Large intestine (tissue), 3 donors: ENCODE measurements around the gene CD2AP. TPM values are rescaled to one million over a fixed set of nuclear protein-coding genes. Genes with fewer than 3 reads are reported as not detected.

ENCODE experiments used
- DNase-seq, 2 donors: peaks; one replicate each; pipeline versions ENCODE4 v3.0.0 to v3.0.0-alpha.2; 2013
- H3K27ac ChIP-seq: one replicate; pipeline ENCODE4 v1.5.1; 2013; ENCODE audit warnings: low read length
- H3K27me3 ChIP-seq: 2 replicates; pipeline ENCODE4 v1.6.1; 2013; ENCODE audit warnings: low read length; ENCODE audit not compliant: control insufficient read depth, insufficient read depth
- H3K36me3 ChIP-seq: 2 replicates; pipeline ENCODE4 v1.6.1; 2013; ENCODE audit warnings: low read length; ENCODE audit not compliant: control insufficient read depth, insufficient read depth
- H3K4me1 ChIP-seq: one replicate; pipeline ENCODE4 v1.6.1; 2013; ENCODE audit warnings: low read length; ENCODE audit not compliant: control insufficient read depth, insufficient read depth
- H3K4me3 ChIP-seq: one replicate; pipeline ENCODE4 v1.5.1; 2013; ENCODE audit warnings: low read length
- H3K9me3 ChIP-seq: one replicate; pipeline ENCODE4 v1.6.1; 2013; ENCODE audit warnings: mild to moderate bottlenecking, low read depth, low read length, moderate library complexity; ENCODE audit not compliant: control insufficient read depth
- WGBS: methylation state at CpG from one replicate; pipeline ENCODE4 v1.1.5; 2013; ENCODE audit warnings: low lambda C conversion rate; ENCODE audit not compliant: insufficient coverage; 5-methylcytosine and 5-hydroxymethylcytosine counted together
- polyA plus RNA-seq: library from polyadenylated mRNA; unstranded; fragments of 120-200 nt; gene quantifications from one replicate; pipeline ENCODE4 v1.2.1, GENCODE V29; 2013

Gene CD2AP
- polyA plus RNA-seq, 1 donor = 54.1 TPM

DNA sequence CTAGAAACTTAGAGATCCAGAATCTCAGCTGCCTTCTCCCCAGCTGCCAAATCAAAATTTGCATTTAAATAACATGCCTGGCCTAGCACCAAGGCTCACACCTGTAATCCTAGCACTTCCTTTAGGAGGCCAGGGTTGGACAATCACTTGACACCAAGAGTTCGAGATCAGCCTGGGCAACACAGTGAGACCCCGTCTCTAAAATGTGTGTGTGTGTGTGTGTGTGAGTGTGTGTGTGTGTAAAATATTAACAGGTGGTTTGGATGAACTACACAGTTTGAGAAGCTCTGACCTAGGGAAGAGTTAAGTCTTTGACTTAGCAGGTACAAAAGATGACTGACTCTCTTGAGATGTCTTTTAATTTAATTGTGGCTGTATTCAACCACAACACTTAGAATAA, 20.2 kb upstream of the CD2AP start:
- no peak overlapping the region for H3K4me3 ChIP-seq
- DNase-seq = no peak
- no peaks in the 10 kb centered on the region for H3K9me3 ChIP-seq
- no peaks in the 10 kb centered on the region for H3K27me3 ChIP-seq
- H3K27ac ChIP-seq = no peak overlapping the region
- WGBS = no CpG with 5 or more reads among the region's 2 CpGs
- H3K4me1 ChIP-seq = peaks cover 15% of the 10 kb centered on the region
- H3K36me3 ChIP-seq = no peaks in the 10 kb centered on the region

DNA sequence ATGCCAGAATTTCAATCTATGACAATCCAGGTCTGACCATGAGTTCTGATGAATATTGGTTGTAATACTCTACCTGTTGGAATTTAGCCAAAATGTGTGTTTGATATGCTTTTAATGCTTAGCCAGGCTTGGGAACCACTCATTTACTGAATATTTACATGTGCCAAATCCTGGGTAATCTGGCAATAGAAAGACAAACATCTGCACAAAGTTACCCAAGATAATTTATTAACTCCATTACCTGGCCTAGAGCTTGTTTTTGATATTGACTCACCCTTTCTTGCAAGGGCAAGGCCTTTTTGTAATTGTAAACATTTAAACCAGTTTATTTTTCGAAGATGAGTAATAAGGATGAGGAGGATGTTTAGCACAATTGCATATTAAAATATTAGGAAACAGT, 13.5 kb upstream of the CD2AP start:
- no peaks in the 10 kb centered on the region for H3K36me3 ChIP-seq
- peaks cover 11% of the 10 kb centered on the region for H3K4me1 ChIP-seq
- H3K27ac ChIP-seq = no peak overlapping the region
- 71% methylated on average over 1 of the region's 1 CpG for WGBS
- DNase-seq = no peak
- H3K27me3 ChIP-seq = no peaks in the 10 kb centered on the region
- no peak overlapping the region for H3K4me3 ChIP-seq
- H3K9me3 ChIP-seq = no peaks in the 10 kb centered on the region

DNA sequence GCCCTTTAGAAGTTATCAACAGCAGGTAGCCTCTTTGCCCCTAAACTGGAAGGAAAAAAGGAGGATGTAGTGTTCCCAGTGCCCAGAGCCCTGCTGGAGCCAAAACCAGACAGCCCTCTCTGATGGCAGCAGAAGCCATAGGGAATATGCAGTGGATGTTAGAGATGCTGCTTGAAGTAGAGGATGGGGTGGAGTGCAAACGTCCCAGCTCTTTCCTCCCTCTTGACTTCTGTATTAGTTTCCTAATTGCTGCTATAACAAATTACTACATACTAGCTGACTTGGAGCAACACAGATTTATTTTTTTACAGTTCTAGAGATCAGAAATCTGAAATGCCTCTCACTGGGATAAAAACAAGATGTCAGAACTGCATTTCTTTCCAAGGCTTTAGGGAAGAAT, 12.5 kb upstream of the CD2AP start:
- Histone ChIP-seq H3K9me3 (no peaks in the 10 kb centered on the region), H3K27ac (no peak overlapping the region), H3K4me1 (peaks cover 4% of the 10 kb centered on the region), H3K36me3 (no peaks in the 10 kb centered on the region), H3K4me3 (no peak overlapping the region), H3K27me3 (no peaks in the 10 kb centered on the region)
- DNase-seq = no peak
- WGBS = no CpG with 5 or more reads among the region's 1 CpG

DNA sequence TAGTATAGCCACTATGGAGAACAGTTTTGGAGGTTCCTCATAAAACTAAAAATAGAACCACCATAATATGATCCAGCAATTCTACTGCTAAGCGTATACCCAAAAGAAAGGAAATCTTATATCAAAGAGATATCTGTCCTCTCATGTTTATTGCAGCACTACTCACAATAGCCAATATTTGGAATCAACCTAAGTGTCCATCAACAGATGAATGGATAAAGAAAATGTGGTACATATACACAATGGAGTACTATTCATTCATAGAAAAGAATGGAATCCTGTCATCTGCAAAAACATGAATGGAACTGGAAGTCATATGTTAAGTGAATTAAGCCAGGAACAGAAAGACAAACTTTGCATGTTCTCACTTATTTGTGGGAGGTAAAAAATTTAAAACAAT, 5.7 kb upstream of the CD2AP start:
- 100% methylated on average over 1 of the region's 1 CpG for WGBS
- H3K9me3 ChIP-seq = no peaks in the 10 kb centered on the region

DNA sequence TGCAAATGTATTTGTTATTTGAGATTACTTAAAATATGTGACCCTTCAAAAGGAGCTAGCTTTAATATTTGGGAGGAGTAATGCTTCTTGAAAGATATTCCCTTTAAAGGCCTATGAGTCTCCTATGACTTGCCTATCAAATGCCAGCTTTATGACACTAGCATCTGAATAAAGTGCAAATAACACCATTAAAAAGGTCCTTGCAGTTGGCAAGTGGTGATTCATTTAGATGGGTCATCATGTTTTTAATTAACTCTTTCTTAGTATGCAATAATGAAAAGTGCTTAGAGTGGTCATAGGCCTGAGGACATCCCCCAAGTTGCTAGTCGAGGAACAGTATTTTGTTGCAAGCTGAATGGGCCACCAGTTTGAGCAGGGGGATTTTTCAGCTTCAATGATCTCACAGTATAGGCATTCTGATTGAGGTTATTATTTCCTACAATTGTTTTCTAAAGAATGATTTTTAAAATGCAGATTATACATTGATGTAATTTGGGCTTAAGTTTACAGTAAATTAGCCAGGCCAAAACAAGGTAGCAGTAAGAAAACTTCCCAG, 3.7 kb upstream of the CD2AP start:
- Histone ChIP-seq H3K27ac (no peak overlapping the region), H3K36me3 (no peaks in the 10 kb centered on the region), H3K9me3 (no peaks in the 10 kb centered on the region), H3K4me1 (no peaks in the 10 kb centered on the region), H3K4me3 (no peak overlapping the region), H3K27me3 (no peaks in the 10 kb centered on the region)
- DNase-seq = no peak
- WGBS = no CpG with 5 or more reads among the region's 1 CpG

More for the DNA sequence above, 5.7 kb upstream of the CD2AP start:
- H3K27ac ChIP-seq = no peak overlapping the region
- H3K36me3 ChIP-seq = no peaks in the 10 kb centered on the region
- no peaks in the 10 kb centered on the region for H3K4me1 ChIP-seq
- H3K27me3 ChIP-seq = no peaks in the 10 kb centered on the region
- no peak for DNase-seq
- H3K4me3 ChIP-seq = no peak overlapping the region

DNA sequence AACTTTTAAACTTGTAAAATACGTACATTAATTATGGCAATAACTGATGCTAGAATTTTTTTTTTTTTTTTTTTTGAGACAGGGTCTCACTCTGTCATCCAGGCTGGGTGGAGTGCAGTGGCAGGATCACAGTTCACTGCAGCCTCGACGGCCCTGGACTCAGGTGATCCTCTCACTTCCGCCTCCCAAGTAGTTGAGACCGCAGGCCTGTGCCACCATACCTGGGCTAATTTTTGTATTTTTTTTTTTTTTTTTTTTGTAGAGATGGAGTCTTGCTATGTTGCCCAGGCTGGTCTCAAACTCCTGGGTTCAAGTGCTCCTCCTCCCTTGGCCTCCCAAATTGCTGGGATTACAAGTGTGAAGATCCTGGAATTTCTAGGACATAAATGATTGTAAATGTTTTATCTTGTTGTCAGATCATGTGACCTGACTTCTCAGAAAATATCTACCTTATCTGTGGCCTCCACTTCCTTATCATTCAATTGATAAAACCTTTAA, 2.2 kb upstream of the CD2AP start:
- H3K36me3 ChIP-seq = no peaks in the 10 kb centered on the region
- no peak overlapping the region for H3K4me3 ChIP-seq
- peaks cover under 1% of the 10 kb centered on the region for H3K4me1 ChIP-seq
- H3K27me3 ChIP-seq = no peaks in the 10 kb centered on the region
- no CpG with 5 or more reads among the region's 5 CpGs for WGBS
- peak overlapping the region; percentile 18 for H3K27ac ChIP-seq
- H3K9me3 ChIP-seq = no peaks in the 10 kb centered on the region
- no peak for DNase-seq

DNA sequence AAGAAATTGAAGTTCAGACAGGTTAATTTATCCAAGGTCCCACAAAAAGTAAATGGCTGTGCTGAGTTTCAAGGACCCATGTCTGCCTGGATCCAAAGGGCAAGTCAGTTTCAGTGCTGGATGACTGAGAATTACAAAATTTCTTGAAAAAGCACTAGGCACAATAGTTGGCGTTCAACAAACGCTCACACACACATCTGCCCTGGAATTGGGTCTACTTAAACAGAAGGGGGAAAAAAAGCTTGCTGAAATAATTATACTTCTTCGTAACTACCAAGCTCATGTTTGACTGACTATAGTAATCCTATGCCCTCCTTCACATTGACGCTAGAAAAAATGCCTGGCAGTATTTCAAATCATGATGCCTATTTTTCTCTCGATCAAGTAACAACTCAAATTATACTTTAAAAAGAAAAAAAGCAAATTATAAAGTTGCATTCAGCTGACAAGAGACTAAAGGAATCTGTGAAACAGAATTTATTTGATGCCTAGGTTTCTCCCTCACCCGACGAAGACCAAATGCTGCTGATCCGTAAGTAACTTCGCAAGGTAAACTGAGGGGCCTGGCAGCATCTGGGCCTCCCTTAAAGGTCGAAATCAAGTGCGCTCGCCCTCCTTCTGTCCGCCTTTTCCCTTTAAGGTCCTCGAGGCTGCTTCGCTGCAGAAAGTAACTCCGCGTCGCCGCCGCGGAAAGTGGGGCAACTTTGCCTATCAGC, 650 bp upstream of the CD2AP start:
- Histone ChIP-seq H3K4me1 (peaks cover 7% of the 10 kb centered on the region), H3K27me3 (no peaks in the 10 kb centered on the region), H3K27ac (peak overlapping the region; percentile 98), H3K9me3 (no peaks in the 10 kb centered on the region), H3K4me3 (peak overlapping the region; percentile 84), H3K36me3 (no peaks in the 10 kb centered on the region)
- WGBS = 11% methylated on average over 1 of the region's 21 CpGs
- DNase-seq = peak; percentile 38 to 82

DNA sequence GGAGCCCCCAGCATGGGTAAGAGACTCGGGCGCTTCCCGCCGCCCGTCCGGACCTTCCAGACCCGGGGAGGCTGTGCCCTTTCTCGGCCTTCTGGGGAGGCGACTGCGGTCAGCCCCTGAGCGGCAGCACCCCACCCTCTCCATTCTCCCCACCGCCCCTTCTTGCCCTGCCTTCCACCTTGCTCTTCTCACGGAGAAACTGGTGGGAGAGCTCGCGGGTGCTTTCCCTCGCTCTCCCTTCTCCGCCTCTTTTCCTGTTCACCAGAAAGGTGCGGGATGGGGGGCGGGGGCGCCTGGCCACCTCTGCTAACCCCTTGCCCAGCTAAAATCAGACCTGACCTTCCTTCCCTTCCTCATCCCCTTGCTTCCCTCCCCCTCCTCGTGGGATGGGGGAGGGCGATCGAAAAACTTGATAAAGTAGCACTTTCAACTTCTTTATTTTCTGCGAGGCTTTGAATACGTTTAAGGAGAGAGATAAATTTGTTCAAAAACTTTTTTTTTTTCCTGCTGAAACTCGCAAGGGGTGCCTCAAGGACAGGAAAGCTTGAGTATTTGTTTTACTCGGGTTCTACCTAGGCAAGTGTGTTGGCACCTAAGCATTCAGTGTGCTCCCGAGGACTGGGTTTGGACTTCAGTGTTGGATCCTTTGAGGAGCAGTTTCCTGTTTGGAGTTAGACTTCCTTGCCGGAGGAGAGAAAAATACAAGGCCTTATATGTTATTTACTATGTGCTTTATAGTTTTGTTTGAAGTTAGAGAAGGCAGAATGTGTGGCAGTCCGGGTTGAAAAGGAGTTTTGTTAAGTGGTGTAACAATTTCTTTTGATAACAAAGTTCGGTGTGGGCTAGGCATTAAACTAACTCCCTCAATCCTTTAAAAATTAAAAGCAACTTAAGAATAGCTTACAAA, 897 bp downstream of the CD2AP start:
- H3K36me3 ChIP-seq = no peaks in the 10 kb centered on the region
- H3K27ac ChIP-seq = peak overlapping the region; percentile 98
- H3K4me1 ChIP-seq = peaks cover 11% of the 10 kb centered on the region
- H3K4me3 ChIP-seq = peak overlapping the region; percentile 84
- no peaks in the 10 kb centered on the region for H3K27me3 ChIP-seq
- H3K9me3 ChIP-seq = no peaks in the 10 kb centered on the region
- DNase-seq = peak; percentile 45 to 67
- WGBS = 0% methylated on average over 2 of the region's 31 CpGs

DNA sequence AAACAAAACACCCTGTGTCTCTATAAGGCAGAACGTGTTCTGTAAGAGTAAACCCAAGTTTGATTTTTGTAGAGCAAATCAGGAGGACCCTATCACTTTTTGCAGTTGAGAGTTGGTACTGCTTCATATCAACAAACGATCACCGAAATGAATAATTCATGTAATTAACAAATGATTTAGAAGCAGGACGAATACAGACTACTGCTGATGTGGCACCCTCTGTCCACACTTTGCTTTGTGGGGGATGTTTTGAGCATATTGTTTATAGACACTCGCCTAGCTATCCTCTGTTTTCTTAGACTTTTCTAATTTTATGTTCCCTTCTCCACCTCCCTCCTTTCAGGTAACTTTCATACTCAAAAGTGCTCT, 1.5 kb downstream of the CD2AP start:
- H3K4me3 ChIP-seq = peak overlapping the region; percentile 84
- WGBS = 0% methylated on average over 2 of the region's 5 CpGs
- H3K36me3 ChIP-seq = no peaks in the 10 kb centered on the region
- H3K9me3 ChIP-seq = no peaks in the 10 kb centered on the region
- peak overlapping the region; percentile 98 for H3K27ac ChIP-seq
- peak in 1 of 2 donors; percentile 39 for DNase-seq
- H3K4me1 ChIP-seq = peaks cover 11% of the 10 kb centered on the region
- H3K27me3 ChIP-seq = no peaks in the 10 kb centered on the region

DNA sequence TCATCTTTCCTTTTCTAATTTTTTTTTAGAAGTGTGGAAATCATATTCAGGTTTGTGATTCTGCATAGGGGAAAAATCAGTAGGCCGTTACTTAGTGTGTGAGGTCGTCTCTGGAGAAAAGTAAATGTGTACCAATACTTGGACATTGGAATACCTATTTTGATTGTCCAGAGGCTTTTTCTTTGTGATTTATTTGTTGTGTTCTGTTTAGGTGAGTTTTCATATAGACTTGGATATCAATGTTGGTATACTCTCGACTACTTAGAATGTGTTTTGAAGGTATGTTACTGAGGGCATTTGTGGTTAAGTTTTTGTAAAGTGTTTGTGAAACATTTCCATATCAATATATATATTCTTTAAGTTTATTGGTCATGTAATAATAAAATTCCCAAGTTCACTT, 2.3 kb downstream of the CD2AP start:
- Histone ChIP-seq H3K4me1 (peaks cover 11% of the 10 kb centered on the region), H3K27me3 (no peaks in the 10 kb centered on the region), H3K4me3 (peak overlapping the region; percentile 84), H3K27ac (peak overlapping the region; percentile 98), H3K9me3 (no peaks in the 10 kb centered on the region), H3K36me3 (no peaks in the 10 kb centered on the region)
- DNase-seq = no peak
- no CpG with 5 or more reads among the region's 3 CpGs for WGBS
